B cell (primary cell): ENCODE data around the gene POLR1D. TPM values are rescaled to one million over a fixed set of nuclear protein-coding genes. Genes with fewer than 3 reads are reported as not detected.

Experiments used
- ATAC-seq: fragments of 200-7000 bp; cut with Tn5 transposase; one replicate; pipeline ENCODE4 v1.10.0; 2021; ENCODE audit warnings: low read depth, mild to moderate bottlenecking, moderate number of reproducible peaks, moderate library complexity
- CTCF ChIA-PET: fragments of 350-600 bp; sonication (Branson Sonifier 250); formaldehyde crosslinking; loops from one replicate; lab custom pipeline; 2021; ENCODE audit warnings: antibody characterized with exemption, inconsistent platforms; lab: Charles Lee
- POLR2A ChIA-PET: fragments of 350-600 bp; sonication (Branson Sonifier 250); formaldehyde crosslinking; loops from one replicate; lab custom pipeline; 2021; ENCODE audit warnings: antibody characterized with exemption; lab: Charles Lee
- DNase-seq: peaks from one replicate; pipeline ENCODE4 v3.0.0; 2013
- H2AFZ ChIP-seq: 2 replicates; pipeline ENCODE4 v1.6.1; 2012; ENCODE audit warnings: mild to moderate bottlenecking, low read depth, low read length; ENCODE audit not compliant: insufficient read depth, poor library complexity, severe bottlenecking
- H3K27ac ChIP-seq, 2 donors: 1 replicate in 1 of 2; 2 replicates in 1 of 2; pipeline ENCODE4 v1.5.1; 2012 to 2013; ENCODE audit warnings: low read length in 2 of 2, mild to moderate bottlenecking in 2 of 2, moderate library complexity in 1 of 2
- H3K27me3 ChIP-seq, 4 experiments: fragments of 200-600 bp in 1 of 4; sonication (generic) in 1 of 4; replicated peaks in 1 of 4; 1 replicate in 2 of 4; 2 replicates in 2 of 4; pipeline versions ENCODE4 v1.6.1 to v1.7.0; 2013 to 2016; ENCODE audit warnings: low read length in 3 of 4, mild to moderate bottlenecking in 2 of 4, mixed read lengths in 1 of 4, moderate library complexity in 1 of 4; ENCODE audit not compliant: insufficient read depth in 4 of 4, control insufficient read depth in 3 of 4; ENCODE audit errors: control extremely low read depth in 1 of 4
- H3K36me3 ChIP-seq, 2 experiments: replicated peaks in 1 of 2; 1 replicate in 1 of 2; 2 replicates in 1 of 2; pipeline versions ENCODE4 v1.6.1 to v1.7.1; 2013; ENCODE audit warnings: low read length in 1 of 2; ENCODE audit not compliant: insufficient read depth in 2 of 2, control insufficient read depth in 1 of 2; ENCODE audit errors: control extremely low read depth in 1 of 2, extremely low read depth in 1 of 2
- H3K4me1 ChIP-seq, 2 donors: fragments of 200-600 bp in 1 of 2; sonication (generic) in 1 of 2; 1 replicate in 1 of 2; 2 replicates in 1 of 2; pipeline versions ENCODE4 v1.5.1 to v1.6.1; 2013 to 2017; ENCODE audit warnings: low read length in 2 of 2; ENCODE audit not compliant: control insufficient read depth in 2 of 2, insufficient read depth in 2 of 2
- H3K4me2 ChIP-seq: replicated peaks from 2 replicates; pipeline ENCODE3; 2012; ENCODE audit warnings: mild to moderate bottlenecking, low read depth, low read length; ENCODE audit not compliant: poor library complexity, severe bottlenecking
- H3K4me3 ChIP-seq, 5 experiments: fragments of 200-600 bp in 1 of 5; sonication (generic) in 1 of 5; 1 replicate in 3 of 5; 2 replicates in 2 of 5; pipeline versions ENCODE4 v1.5.1 to v1.7.0; 2011 to 2016; ENCODE audit warnings: low read length in 4 of 5, mild to moderate bottlenecking in 4 of 5, low read depth in 2 of 5, control low read depth in 1 of 5, moderate library complexity in 1 of 5; ENCODE audit not compliant: insufficient read depth in 1 of 5; ENCODE audit errors: control extremely low read depth in 1 of 5, extremely low read depth in 1 of 5
- H3K79me2 ChIP-seq: fragments of 200-600 bp; sonication (generic); one replicate; pipeline ENCODE4 v1.6.0; 2016; ENCODE audit warnings: low read length; ENCODE audit not compliant: control insufficient read depth, insufficient read depth
- H3K9ac ChIP-seq: fragments of 200-600 bp; sonication (generic); 2 replicates; pipeline ENCODE4 v1.6.1; 2017; ENCODE audit warnings: mild to moderate bottlenecking, low read length, moderate library complexity
- H3K9me3 ChIP-seq, 3 donors: one replicate each; pipeline versions ENCODE4 v1.6.1 to v1.7.1; 2013; ENCODE audit warnings: low read length in 2 of 3; ENCODE audit not compliant: control insufficient read depth in 2 of 3, insufficient read depth in 1 of 3; ENCODE audit errors: control extremely low read depth in 1 of 3
- H4K20me1 ChIP-seq: 2 replicates; pipeline ENCODE4 v1.6.0; 2012; ENCODE audit warnings: mild to moderate bottlenecking, low read length; ENCODE audit not compliant: insufficient read depth, control insufficient read depth, poor library complexity, severe bottlenecking
- H3K27ac Mint-ChIP-seq: one replicate; pipeline ENCODE4 v1.8.0; 2021; ENCODE audit warnings: mixed read lengths
- H3K27me3 Mint-ChIP-seq: one replicate; pipeline ENCODE4 v1.8.0; 2021; ENCODE audit warnings: mixed read lengths
- H3K4me1 Mint-ChIP-seq: one replicate; pipeline ENCODE4 v1.8.0; 2021; ENCODE audit warnings: mixed read lengths
- H3K4me3 Mint-ChIP-seq: one replicate; pipeline ENCODE4 v1.8.0; 2021; ENCODE audit warnings: mixed read lengths
- H3K9me3 Mint-ChIP-seq: one replicate; pipeline ENCODE4 v1.8.0; 2022; ENCODE audit warnings: mixed read lengths; ENCODE audit not compliant: insufficient read depth
- CTCF ChIP-seq: fragments of 200-600 bp; IDR thresholded peaks from one replicate; pipeline ENCODE4 v1.8.0; 2022; ENCODE audit warnings: antibody characterized with exemption, mild to moderate bottlenecking
- EZH2 ChIP-seq: IDR thresholded peaks from 2 replicates; pipeline ENCODE4 v1.6.1; 2012; ENCODE audit warnings: borderline replicate concordance, low read depth, mild to moderate bottlenecking, moderate library complexity, low read length; ENCODE audit not compliant: insufficient read depth, poor library complexity, severe bottlenecking
- WGBS: methylation state at CpG from one replicate; pipeline ENCODE4 v1.1.5; 2013; ENCODE audit warnings: missing lambda C conversion rate; ENCODE audit not compliant: insufficient coverage; 5-methylcytosine and 5-hydroxymethylcytosine counted together
- intact Hi-C: fragments of 100-400 bp; cut with micrococcal nuclease; formaldehyde crosslinking; loops from one replicate; pipeline ENCODE4 v1.10.0; 2022
- polyA plus RNA-seq: library from polyadenylated mRNA; depleted of rRNA; stranded (reverse); fragments of >200 nt; gene quantifications from 2 replicates; pipeline ENCODE4 v1.2.3, GENCODE V29; 2012
- total RNA-seq, 2 donors: library from RNA; stranded (reverse); fragments of 120-200 nt in 1 of 2; gene quantifications; 1 replicate in 1 of 2; 2 replicates in 1 of 2; pipeline versions ENCODE4 v1.2.3 to v1.2.4, GENCODE V29; 2013 to 2022

POLR1D gene
- total and polyA plus RNA-seq, 2 donors (not counting 1 experiment from before 2014, with no cell fraction given), result 130 to 144 TPM

- Histone ChIP-seq H3K36me3 (peaks cover 3 to 6% of the 10 kb centered on the region in 2 experiments), H3K4me1 (no peaks in the 10 kb centered on the region), H2AFZ (no peak overlapping the region), H4K20me1 (peaks cover 18% of the 10 kb centered on the region), H3K9me3 (peaks cover 0 to 2% (median 0%) of the 10 kb centered on the region in 3 donors), H3K79me2 (peaks cover 55% of the 10 kb centered on the region), H3K9ac (no peak overlapping the region), H3K27me3 (no peaks in the 10 kb centered on the region), H3K4me2 (no peak overlapping the region), H3K27ac (no peak overlapping the region), H3K4me3 (no peak overlapping the region)
- ChIA-PET CTCF (no interaction called here), POLR2A (no interaction called here)
- H3K4me3 Mint-ChIP-seq, result no peak overlapping the region
- no peak for DNase-seq
- H3K9me3 Mint-ChIP-seq, result no peaks in the 10 kb centered on the region
- TF ChIP-seq CTCF, result no peak
- TF ChIP-seq EZH2, result no peak
- no peaks in the 10 kb centered on the region for H3K27me3 Mint-ChIP-seq
- intact Hi-C loops, result no loop called here
- no peak overlapping the region for H3K27ac Mint-ChIP-seq
- ATAC-seq, result no peak
- 60% methylated on average over 2 of the region's 5 CpGs for WGBS
- peaks cover 27% of the 10 kb centered on the region for H3K4me1 Mint-ChIP-seq
Measured at GRCh38 chr13:27643334-27644132, 21.8 kb downstream of the POLR1D start.

GRCh38 chr13:27644302-27644701 lies 22.6 kb downstream of the POLR1D start:
- Histone ChIP-seq H3K9me3 (peaks cover 0 to 7% (median 0%) of the 10 kb centered on the region in 3 donors), H3K27me3 (no peaks in the 10 kb centered on the region), H3K36me3 (peaks cover 6 to 13% of the 10 kb centered on the region in 2 experiments), H3K4me2 (no peak overlapping the region), H3K79me2 (peaks cover 49% of the 10 kb centered on the region), H3K27ac (no peak overlapping the region), H4K20me1 (peaks cover 18% of the 10 kb centered on the region), H2AFZ (no peak overlapping the region), H3K9ac (no peak overlapping the region), H3K4me1 (no peaks in the 10 kb centered on the region), H3K4me3 (no peak overlapping the region)
- DNase-seq, result no peak
- WGBS, result no CpG with 5 or more reads among the region's 1 CpG
- Mint-ChIP-seq H3K9me3 (no peaks in the 10 kb centered on the region), H3K4me3 (no peak overlapping the region), H3K27me3 (no peaks in the 10 kb centered on the region), H3K4me1 (peaks cover 27% of the 10 kb centered on the region), H3K27ac (no peak overlapping the region)
- TF ChIP-seq EZH2 (no peak), CTCF (no peak)
- ChIA-PET CTCF (no interaction called here), POLR2A (no interaction called here)
- intact Hi-C loops, result no loop called here
- ATAC-seq, result no peak
